Fibroblast of peridontal ligament (primary cell): ENCODE data around the gene ANP32A.
A peak's percentile ranks its signal among the peaks of the same experiment; 100 is the strongest.

ENCODE experiments used
- DNase-seq: peaks from one replicate; pipeline ENCODE4 v3.0.0-alpha.2; 2010; ENCODE audit errors: extremely low read depth

Gene ANP32A

GRCh38 chr15:68797599-68798345 is 22.9 kb downstream of the ANP32A start:
- no peak for DNase-seq

GRCh38 chr15:68797191-68797590 is 23.5 kb downstream of the ANP32A start:
- DNase-seq = peak; percentile 52

GRCh38 chr15:68796576-68796975 is 24.1 kb downstream of the ANP32A start:
- no peak for DNase-seq

GRCh38 chr15:68795298-68795848 is 25.3 kb downstream of the ANP32A start:
- DNase-seq = peak; percentile 68

GRCh38 chr15:68794863-68795262 is 25.8 kb downstream of the ANP32A start:
- no peak for DNase-seq

GRCh38 chr15:68794307-68794706 is 26.4 kb downstream of the ANP32A start:
- DNase-seq = no peak

GRCh38 chr15:68793776-68794175 is 26.9 kb downstream of the ANP32A start:
- no peak for DNase-seq

- no peak for DNase-seq
Measured at GRCh38 chr15:68792901-68793766, 27.6 kb downstream of the ANP32A start.

GRCh38 chr15:68791431-68792283 is 29.0 kb downstream of the ANP32A start:
- DNase-seq = no peak

GRCh38 chr15:68790910-68791309 is 29.8 kb downstream of the ANP32A start:
- DNase-seq = no peak

- no peak for DNase-seq
Measured at GRCh38 chr15:68790242-68790575, 30.5 kb downstream of the ANP32A start.

GRCh38 chr15:68789534-68790241 is 31.0 kb downstream of the ANP32A start:
- DNase-seq = peak; percentile 88

- no peak for DNase-seq
Measured at GRCh38 chr15:68789091-68789490, 31.6 kb downstream of the ANP32A start.

GRCh38 chr15:68788264-68788624 is 32.5 kb downstream of the ANP32A start:
- no peak for DNase-seq

GRCh38 chr15:68787609-68788263 is 33.0 kb downstream of the ANP32A start:
- no peak for DNase-seq

- no peak for DNase-seq
Measured at GRCh38 chr15:68786753-68787152, 33.9 kb downstream of the ANP32A start.

GRCh38 chr15:68785541-68785940 is 35.2 kb downstream of the ANP32A start:
- DNase-seq = no peak

GRCh38 chr15:68784206-68784605 is 36.5 kb downstream of the ANP32A start:
- no peak for DNase-seq

GRCh38 chr15:68783226-68784058 is 37.3 kb downstream of the ANP32A start:
- DNase-seq = no peak
